ENCODE data around the gene ANKRD30BL.
"Not testable (repeated sequence)": the region's sequence is repeated elsewhere in the genome, so short reads cannot be mapped to it uniquely, and the experiment has no call there.

The ANKRD30BL gene, protein sequence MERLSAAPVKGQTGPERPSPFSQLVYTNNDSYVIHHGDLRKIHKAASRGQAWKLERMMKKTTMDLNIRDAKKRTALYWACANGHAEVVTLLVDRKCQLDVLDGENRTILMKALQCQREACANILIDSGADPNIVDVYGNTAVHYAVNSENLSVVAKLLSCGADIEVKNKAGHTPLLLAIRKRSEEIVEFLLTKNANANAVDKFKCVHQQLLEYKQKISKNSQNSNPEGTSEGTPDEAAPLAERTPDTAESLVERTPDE

GRCh38 chr2:132161161-132162124 lies at the start of gene ANKRD30BL:
Gene ANKRD30BL, minus strand, starts transcription at chr2:132161952. Its CDS starts 247 bp downstream, at chr2:132161705.
- not testable (repeated sequence) for DNase-seq

GRCh38 chr2:132202866-132203265 lies 41.1 kb upstream of the ANKRD30BL start:
- DNase-seq = not testable (repeated sequence)

- not testable (repeated sequence) for DNase-seq
Measured at GRCh38 chr2:132192854-132193253, 31.1 kb upstream of the ANKRD30BL start.

DNA sequence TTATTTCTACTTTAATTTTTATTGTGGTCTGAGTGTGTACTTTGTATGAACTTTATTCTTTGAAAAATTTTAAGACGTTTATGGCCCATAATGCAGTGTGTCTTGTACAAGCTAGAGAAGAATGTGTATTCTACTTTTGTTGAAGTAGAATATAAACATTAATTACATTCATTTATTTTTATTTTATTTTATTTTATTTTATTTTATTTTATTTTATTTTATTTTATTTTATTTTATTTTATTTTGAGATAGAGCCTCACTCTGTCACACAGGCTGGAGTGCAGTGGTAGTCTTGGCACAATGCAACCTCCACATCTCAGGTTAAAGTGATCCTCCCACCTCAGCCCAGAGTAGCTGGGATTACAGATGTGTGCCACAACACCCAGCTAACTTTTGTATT lies 5.3 kb upstream of the ANKRD30BL start:
- not testable (repeated sequence) for DNase-seq

DNA sequence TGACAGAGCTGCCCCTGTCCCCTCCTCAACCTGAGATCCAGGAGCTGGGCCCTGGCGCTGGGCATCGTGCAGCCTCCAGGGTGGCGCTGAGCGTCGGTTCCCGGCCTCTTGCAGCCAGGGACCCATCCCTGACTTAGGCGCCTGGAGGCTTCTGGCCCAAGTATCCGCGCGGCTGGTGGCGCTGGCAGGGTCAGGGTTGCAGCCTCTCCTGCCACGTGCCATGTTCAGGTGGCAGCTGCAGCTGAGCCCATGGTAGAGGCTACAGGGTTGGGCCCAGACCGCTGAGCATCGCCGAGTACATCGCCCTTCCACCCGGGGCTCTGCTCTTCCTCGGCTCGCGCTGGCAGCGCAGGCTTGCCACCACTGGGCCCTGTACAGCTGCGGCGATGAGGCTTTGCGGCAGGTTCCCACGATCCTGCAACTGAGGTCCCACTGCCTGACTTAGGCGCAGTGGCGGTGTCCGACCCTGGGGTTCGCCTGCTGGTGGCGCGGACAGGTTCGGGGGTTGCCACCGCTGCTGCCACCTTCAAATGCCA lies 441 bp upstream of the ANKRD30BL start:
- DNase-seq = not testable (repeated sequence)

GRCh38 chr2:132146774-132147173 lies 15.0 kb downstream of the ANKRD30BL start:
- DNase-seq = peak; percentile 57

Measured in retina (tissue), 1 donor.